Measurements from ENCODE around the gene LRRC26.

The LRRC26 gene

GRCh38 chr9:137183980-137184595 lies 14.2 kb upstream of the LRRC26 start:
- DNase-seq (ENCODE audit: low read depth in 2 of 2): no peak

GRCh38 chr9:137182836-137183235 lies 13.0 kb upstream of the LRRC26 start:
- no peak for DNase-seq (ENCODE audit: low read depth in 2 of 2)

GRCh38 chr9:137181680-137182079 lies 11.8 kb upstream of the LRRC26 start:
- no peak for DNase-seq (ENCODE audit: low read depth in 2 of 2)

- DNase-seq (ENCODE audit: low read depth in 2 of 2): no peak
These were observed 10.6 kb upstream of the LRRC26 start for GRCh38 chr9:137180491-137180890.

GRCh38 chr9:137179761-137180160 lies 9.9 kb upstream of the LRRC26 start:
- no peak for DNase-seq (ENCODE audit: low read depth in 2 of 2)

GRCh38 chr9:137178939-137179630 lies 9.2 kb upstream of the LRRC26 start:
- DNase-seq (ENCODE audit: low read depth in 2 of 2): no peak

GRCh38 chr9:137178201-137178938 lies 8.5 kb upstream of the LRRC26 start:
- DNase-seq (ENCODE audit: low read depth in 2 of 2): no peak

- no peak for DNase-seq (ENCODE audit: low read depth in 2 of 2)
These were observed 6.7 kb upstream of the LRRC26 start for GRCh38 chr9:137176302-137177182.

- no peak for DNase-seq (ENCODE audit: low read depth in 2 of 2)
These were observed 5.6 kb upstream of the LRRC26 start for GRCh38 chr9:137175345-137175961.

- no peak for DNase-seq (ENCODE audit: low read depth in 2 of 2)
These were observed 5.0 kb upstream of the LRRC26 start for GRCh38 chr9:137174722-137175293.

- DNase-seq (ENCODE audit: low read depth in 2 of 2): no peak
These were observed 4.2 kb upstream of the LRRC26 start for GRCh38 chr9:137173796-137174664.

- DNase-seq (ENCODE audit: low read depth in 2 of 2): no peak
These were observed 3.3 kb upstream of the LRRC26 start for GRCh38 chr9:137172901-137173795.

GRCh38 chr9:137171149-137171900 lies 1.5 kb upstream of the LRRC26 start:
- DNase-seq (ENCODE audit: low read depth in 2 of 2): no peak

- DNase-seq (ENCODE audit: low read depth in 2 of 2): no peak
These were observed 766 bp upstream of the LRRC26 start for GRCh38 chr9:137170486-137171148.

GRCh38 chr9:137168904-137169856 lies 671 bp downstream of the LRRC26 start:
- no peak for DNase-seq (ENCODE audit: low read depth in 2 of 2)

GRCh38 chr9:137168573-137168903 lies 1.3 kb downstream of the LRRC26 start:
- DNase-seq (ENCODE audit: low read depth in 2 of 2): no peak

Measured in stimulated activated CD4-positive, alpha-beta T cell treated with anti-CD3 and anti-CD28 coated beads, Interleukin-1b, Interleukin-23, amount 100 ng/mL, for 1 hour (primary cell).